H4 (cell line): ENCODE results near the gene DISC1. TPM values are rescaled to one million over a fixed set of nuclear protein-coding genes. Genes with fewer than 3 reads are reported as not detected.
A peak's percentile ranks its signal among the peaks of the same experiment; 100 is the strongest.

Source experiments
- DNase-seq: peaks from one replicate; pipeline ENCODE4 v3.0.0-alpha.2; 2015; ENCODE audit warnings: low spot score
- total RNA-seq: library from RNA; depleted of rRNA; stranded (reverse); fragments of >200 nt; shearing (Covaris generic); gene quantifications from 2 replicates; pipeline ENCODE4 v1.2.3, GENCODE V29; 2014

Gene DISC1
- total RNA-seq, 1 experiment from 2014 or later: 3.4 TPM

DNA sequence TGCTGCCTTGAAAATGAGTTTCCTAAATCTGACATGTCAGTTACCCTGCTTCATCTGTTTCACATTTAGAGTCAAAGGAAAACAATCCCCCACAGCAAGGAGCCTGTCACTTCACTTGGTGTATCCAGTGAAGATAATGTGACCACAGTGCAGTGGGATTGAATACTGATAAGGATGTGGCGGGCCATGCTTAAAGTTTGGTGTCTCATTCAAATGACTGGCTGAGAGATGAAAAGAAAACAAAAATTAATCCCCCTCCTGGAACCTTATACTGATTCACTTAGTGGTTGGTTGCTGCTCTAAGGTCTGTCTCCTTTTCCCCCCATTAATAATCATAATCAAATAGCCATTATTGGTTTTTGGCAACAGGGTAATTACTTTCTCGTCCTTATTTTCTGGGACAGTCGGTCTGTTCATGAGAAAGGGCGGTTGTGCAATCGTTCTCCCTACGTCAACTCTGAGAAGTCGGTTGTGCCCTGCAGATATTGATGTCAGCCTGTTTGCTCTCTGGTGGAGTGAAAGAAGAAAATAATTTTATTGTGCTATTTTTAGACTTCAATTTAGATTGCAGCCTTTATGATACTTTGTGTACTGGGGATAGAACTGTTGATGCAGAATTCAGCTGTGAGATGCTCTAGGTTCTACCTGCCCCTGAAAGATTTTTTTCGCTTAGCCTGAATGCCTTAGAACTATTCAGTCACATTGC is 360.2 kb downstream of the DISC1 start:
- no peak for DNase-seq

- no peak for DNase-seq
Measured at GRCh38 chr1:231990388-231990787, 363.8 kb downstream of the DISC1 start.

DNA sequence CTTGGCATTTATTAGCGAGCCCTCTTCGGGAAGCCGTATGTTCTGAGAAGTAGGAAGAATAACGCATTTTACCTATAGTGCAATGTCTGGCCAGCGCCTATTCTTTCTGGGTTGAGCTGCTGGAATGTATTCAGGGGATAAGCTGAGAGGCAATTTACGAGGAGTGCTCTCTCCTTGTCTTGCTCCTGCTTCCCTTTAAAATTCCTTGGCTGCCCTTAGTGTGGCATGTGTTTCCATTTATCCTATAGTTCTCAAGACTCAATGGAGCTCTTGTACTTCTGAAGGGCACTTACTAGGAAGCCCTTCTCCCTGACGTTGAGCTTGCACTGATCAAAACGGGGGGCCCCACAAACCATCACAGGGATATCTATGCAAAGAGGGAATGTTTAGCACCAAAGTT is 364.6 kb downstream of the DISC1 start:
- DNase-seq: no peak

- DNase-seq: no peak
Measured at GRCh38 chr1:231993968-231994455, 367.4 kb downstream of the DISC1 start.

- DNase-seq: no peak
Measured at GRCh38 chr1:231998791-231999190, 372.2 kb downstream of the DISC1 start.

DNA sequence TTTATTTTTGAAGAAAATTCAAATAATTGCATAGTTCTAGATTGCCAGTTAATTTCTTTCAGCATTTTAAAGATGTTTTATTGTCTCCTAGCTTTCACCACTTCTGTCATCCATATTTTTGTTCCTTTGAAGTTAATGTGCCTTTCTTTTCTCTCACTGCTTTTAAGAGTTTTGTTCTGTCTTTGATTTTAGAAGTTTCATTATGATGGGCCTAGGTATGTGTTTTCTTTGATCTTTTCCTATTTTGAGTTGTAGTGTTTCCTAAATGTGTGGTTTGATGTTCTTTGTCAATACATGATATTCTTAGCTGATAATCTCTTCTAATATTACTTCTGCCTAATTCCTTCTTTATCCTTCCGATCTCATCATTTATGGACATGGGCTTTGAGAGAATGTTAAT is 378.7 kb downstream of the DISC1 start:
- no peak for DNase-seq

GRCh38 chr1:232009741-232010140 is 383.2 kb downstream of the DISC1 start:
- no peak for DNase-seq

DNA sequence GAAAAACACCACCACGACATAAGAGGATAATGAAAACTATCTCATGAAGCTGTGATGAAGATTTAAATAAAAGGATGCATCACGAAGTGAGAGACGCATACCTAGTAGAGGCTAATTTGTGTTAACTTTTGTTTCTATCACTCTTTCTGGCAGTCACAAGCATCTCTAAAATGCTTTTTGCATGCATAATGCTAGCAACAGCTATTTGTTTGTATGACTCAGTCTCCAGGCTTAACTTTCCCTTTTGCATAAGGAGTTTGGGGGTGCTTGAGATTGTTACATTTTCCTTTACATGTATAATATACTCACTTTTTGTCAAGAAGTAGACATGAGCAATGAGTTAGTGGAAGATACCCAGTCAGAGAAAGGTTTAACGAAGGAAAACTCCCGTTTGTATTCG is 385.4 kb downstream of the DISC1 start:
- DNase-seq: no peak

GRCh38 chr1:232012773-232013386 is 386.3 kb downstream of the DISC1 start:
- DNase-seq: no peak

DNA sequence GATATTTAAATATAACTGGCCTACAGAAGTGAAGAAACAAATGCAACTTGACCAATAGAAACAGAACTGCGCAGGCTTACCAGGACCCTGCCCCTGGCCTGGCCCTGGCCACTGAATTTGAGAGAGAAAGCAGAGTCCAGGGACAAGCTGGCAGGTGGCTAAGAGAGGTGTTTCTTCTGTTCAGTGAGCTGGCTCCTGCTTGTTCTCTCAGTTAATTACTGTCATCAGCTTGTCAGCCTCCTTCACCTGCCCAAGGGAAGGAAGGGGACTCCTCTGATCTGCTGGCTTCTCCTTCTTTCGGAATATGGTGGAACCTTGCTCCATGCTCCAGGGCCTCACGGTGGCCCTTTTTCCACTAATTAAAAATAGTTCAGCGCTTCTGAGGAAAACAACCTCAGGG is 388.4 kb downstream of the DISC1 start:
- DNase-seq: no peak

- DNase-seq: peak; percentile 27
Measured at GRCh38 chr1:232016616-232017015, 390.0 kb downstream of the DISC1 start.

DNA sequence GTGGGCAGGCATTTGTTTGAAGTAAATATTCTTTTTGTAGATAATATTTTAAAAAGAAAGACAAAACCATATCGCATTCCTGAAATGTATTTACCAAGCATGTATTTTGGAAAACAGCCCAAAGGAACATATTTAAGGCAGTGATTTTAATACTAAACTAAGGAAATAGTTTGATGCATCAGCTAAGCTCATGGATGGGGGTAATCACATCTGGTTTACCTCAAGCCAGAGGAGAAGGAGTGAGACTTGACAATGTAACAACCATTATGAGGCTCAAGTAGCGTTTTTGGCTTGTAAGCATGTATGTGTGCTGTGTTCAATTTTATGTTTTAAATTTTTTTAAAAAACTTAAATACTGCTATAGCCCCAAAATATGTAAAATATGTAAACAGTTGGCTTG is 390.5 kb downstream of the DISC1 start:
- no peak for DNase-seq

- no peak for DNase-seq
Measured at GRCh38 chr1:232017759-232018158, 391.2 kb downstream of the DISC1 start.

- no peak for DNase-seq
Measured at GRCh38 chr1:232018231-232019025, 391.8 kb downstream of the DISC1 start.

DNA sequence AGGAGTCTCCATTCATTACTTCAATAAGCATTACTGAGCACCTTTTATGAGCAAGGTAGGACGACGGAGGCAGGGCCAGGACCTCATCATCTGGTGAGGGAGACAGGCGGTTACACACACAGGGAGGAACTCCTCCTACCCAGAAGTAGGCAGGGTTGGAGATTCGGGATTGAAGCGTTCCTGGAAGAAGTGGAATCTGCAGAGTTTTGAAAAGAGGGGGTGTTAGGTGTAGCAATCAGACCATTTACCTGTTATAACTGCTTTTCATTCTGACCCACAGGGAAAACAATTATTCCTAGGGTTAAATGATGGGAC is 392.4 kb downstream of the DISC1 start:
- DNase-seq: no peak

DNA sequence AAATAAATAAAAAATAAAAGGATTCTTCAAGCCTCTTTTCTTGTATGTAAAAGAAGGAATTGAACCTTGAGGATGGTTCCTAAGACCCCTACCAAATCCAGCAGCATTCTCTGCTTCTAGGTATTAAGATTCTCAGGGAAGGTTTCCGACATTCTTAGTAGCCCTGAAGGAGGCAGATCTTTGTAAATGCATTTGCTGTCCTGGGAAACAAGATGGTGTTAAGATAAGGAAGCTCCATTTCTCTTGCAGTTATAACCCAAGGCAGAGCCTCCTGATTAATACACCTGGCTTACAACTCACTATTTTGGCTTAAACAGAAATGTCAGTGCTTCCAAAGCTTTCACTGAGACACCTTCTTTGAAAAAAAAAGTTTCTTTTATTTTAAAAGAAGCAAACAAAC is 393.8 kb downstream of the DISC1 start:
- DNase-seq: no peak

- no peak for DNase-seq
Measured at GRCh38 chr1:232029315-232029714, 402.7 kb downstream of the DISC1 start.

GRCh38 chr1:232031156-232031555 is 404.6 kb downstream of the DISC1 start:
- no peak for DNase-seq

- peak; percentile 27 for DNase-seq
Measured at GRCh38 chr1:232033285-232033684, 406.7 kb downstream of the DISC1 start.

DNA sequence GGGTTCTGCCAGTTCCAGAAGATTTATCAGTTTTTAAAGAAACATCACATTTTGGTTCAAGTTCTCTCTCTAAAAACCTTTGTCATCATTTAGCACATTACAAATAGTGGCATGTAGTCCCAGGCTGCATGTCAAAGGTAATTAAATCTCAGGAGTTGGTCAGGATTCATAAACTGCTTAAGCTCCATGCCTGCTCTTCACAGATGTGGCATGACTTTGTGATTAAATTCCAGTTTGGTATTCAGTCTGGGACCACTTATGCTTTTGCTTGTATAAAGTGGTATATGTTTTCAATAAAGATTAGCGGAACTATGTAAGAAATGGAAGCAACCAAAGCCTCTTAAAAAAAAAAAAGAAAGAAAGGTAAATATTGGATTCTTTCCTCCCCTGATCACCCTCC is 408.0 kb downstream of the DISC1 start:
- no peak for DNase-seq

DNA sequence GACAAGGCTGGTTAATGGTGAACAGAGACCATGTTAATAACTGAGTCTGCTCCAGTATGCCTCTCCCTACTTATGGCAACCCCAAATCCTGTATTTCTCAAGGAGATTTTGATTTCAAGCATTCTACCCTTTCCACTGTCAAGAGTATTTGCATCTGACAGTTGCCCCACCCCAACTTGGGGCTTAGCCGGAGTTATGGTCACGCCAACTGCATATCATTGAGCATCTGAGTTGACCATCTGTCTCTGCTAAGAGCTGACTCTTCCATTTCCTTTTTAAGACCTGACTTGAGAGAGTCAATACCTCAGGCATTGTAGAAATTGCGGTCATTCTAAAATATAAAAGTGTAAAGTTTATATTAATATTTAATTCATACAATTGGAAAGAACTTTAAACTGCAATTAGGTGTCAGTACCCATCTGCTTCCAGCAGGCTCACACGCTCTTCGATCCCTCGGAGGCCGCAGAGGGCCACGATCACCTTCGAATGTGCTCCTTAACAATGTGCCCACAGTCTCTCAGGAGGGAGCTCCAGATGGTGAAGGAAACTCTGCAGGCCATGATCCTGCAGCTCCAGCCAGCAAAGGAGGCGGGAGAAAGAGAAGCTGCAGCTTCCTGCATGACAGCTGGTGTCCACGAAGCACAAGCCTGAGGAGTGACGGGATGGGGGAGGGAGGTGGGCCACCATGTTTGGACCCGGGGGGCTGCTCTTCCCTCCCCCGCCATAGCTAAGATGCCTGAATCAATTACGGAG is 409.8 kb downstream of the DISC1 start:
- DNase-seq: no peak

- DNase-seq: no peak
Measured at GRCh38 chr1:232037774-232038388, 411.3 kb downstream of the DISC1 start.
